Stimulated activated CD4-positive, alpha-beta T cell treated with anti-CD3 and anti-CD28 coated beads, Interleukin-15, amount 100 ng/mL, for 1 hour (primary cell): ENCODE data around the gene KCNN4.

Source experiments
- DNase-seq, 2 donors: peaks; one replicate each; pipeline ENCODE4 v3.0.0-alpha.2; 2020; ENCODE audit warnings: low read depth in 1 of 2, low spot score in 1 of 2

The KCNN4 gene

DNA sequence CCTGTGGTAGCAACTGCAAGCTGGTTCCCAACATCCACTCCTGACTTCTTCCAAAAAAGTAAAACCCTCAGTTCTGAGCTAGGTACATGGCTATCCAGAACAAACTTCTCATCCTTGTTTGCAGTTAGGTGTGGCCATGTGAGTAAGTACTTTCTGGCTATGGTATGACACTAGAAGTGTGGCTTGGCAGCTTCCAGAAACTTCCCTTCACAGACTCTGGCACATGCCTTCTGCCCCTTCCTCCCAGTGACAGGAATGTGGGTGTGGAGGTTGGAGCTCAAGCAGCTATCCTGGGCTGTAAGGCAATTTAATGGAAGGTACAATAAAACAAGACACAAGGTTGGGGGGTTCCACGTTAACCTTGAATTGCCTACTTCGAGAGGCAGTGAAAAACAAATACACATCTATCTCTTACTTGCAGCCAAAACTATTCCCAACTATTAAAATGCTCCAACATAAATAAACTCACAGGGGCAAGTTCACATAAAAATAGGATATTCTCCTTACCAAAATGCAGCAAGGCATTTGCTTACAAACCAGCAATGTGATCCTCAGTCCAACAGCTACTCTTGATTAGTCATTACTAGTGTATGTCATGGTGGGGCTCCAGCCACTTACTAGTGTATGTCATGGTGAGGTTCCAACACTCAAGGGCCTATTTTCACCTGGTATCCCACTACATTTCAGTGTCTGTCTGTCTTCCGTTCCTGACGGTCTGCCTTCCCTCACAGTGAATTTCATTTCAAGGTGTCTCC is 29.1 kb downstream of the KCNN4 start:
- DNase-seq: no peak

DNA sequence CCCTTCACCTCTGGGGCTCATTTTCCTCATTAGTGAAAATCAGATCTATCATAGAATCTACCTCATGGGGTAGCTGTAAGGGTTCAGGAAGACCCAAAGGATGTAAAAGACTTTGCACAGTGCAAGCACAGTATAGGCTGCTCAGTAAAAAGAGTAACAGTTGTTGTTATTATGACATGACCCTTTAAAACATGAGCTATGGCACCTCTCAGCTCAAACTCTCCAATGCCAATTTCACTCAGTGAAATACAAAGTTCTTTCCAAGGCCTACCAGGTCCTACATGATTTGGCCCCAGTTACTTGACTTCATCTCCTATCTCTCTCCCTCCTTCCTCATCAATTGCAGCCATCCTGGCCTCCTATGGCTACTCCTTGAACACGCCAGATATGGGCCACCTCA is 30.9 kb downstream of the KCNN4 start:
- no peak for DNase-seq

- no peak for DNase-seq
Observed at GRCh38 chr19:43749152-43749551, 31.6 kb downstream of the KCNN4 start.

DNA sequence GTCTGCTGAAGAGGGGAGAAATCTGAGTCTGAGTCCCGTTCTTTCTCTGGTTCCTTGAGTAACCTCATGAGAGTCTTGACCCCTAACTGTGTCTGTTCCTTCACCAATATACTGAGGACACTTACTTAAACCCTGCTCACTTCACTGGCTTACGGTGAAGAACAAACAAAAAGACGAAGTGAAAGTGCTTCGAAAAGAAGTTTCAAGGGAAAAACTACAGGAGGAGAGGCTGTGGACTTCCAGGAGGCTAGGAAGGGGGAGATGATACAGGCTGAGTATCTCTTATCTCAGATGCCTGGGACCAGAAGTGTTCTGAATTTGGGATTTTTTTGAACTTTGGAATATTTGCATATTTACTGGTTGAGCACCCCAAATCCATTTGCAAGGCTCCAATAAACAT is 32.1 kb downstream of the KCNN4 start:
- DNase-seq: no peak

DNA sequence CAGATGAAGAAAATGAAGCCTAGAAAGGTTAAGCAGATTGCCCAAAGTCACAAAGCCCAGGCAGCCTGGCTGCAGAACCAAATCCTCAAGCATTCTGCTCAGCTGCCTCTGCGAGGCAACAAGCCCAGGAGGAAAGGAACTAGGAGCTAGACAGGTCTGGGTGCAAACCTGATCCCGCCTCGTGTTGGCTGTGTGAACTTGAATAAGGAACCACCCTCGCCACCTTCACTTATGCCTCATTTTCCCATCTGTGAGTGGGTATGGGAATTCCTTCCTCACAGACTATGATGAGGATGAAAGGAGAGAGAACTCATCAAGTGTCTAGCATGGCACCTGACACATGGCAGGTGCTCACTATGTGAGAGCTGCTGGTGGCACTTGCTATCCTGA is 32.6 kb downstream of the KCNN4 start:
- no peak for DNase-seq

GRCh38 chr19:43747557-43748204 is 33.1 kb downstream of the KCNN4 start:
- DNase-seq: no peak

GRCh38 chr19:43743059-43743458 is 37.7 kb downstream of the KCNN4 start:
- DNase-seq: no peak

- no peak for DNase-seq
Observed at GRCh38 chr19:43741075-43741825, 39.5 kb downstream of the KCNN4 start.

- no peak for DNase-seq
Observed at GRCh38 chr19:43739439-43740235, 41.1 kb downstream of the KCNN4 start.

- DNase-seq: no peak
Observed at GRCh38 chr19:43738780-43739211, 42.0 kb downstream of the KCNN4 start.

- no peak for DNase-seq
Observed at GRCh38 chr19:43735957-43736356, 44.8 kb downstream of the KCNN4 start.

GRCh38 chr19:43735013-43735412 is 45.8 kb downstream of the KCNN4 start:
- DNase-seq: no peak

DNA sequence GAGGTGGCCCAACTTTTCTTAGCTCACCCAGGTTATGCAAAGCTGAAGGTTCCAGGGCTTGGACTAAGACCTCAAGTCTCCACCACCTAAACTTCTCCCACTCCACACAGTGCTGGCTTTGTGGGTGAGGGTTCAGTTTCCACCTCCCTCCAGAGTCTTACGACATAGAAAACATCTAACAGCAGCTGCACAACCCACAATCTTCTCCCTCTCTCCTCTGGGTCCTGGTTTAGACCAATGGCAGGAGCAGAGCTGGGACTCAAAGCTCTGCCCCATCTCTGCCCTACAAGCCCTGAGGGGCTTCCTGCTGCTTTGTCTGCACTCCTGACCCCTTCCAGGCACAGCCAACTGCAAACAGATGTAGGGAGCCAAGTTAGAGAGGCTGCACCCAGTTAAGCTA is 48.9 kb downstream of the KCNN4 start:
- DNase-seq: no peak

DNA sequence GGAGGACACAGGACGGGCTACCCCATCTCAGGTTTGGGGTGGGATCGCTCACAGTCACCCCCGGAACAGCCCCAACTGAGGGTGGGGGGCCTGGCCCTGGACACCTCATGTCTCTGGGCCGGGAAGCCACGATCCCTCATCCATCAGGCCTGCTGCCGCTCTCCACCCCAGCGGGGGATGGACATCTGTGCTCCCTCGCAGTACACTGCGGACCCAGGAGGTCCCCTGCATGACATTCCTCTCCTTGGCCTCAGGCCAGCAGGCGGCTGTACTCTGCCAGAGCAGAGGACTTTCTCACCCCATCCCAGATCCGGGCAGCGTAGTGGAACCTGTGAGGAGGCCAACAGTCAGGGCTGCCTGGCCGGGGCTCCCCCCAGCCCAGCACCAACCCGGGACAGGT is 49.4 kb downstream of the KCNN4 start:
- no peak for DNase-seq

- no peak for DNase-seq
Observed at GRCh38 chr19:43729919-43730318, 50.9 kb downstream of the KCNN4 start.

- no peak for DNase-seq
Observed at GRCh38 chr19:43727593-43727853, 53.2 kb downstream of the KCNN4 start.

GRCh38 chr19:43726736-43727592 is 53.8 kb downstream of the KCNN4 start:
- no peak for DNase-seq

DNA sequence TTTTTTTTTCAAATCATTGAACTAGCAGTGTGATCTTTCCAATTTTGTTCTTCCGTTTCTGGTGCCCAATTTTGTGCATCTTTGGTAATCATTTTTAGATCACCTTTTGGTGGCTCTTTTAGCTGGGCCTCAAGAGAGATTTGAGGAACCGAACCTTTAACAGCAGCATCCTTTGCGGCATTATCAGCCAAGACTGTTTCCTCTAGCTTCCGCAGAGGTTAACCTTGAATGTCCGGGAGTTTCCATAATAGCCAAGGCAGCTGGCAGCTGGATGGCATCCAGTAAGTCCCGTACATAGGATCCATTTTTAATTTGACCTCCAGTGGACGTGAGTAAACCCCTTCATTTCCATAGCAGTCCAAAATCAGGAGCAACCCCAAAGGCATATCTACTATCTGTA is 55.3 kb downstream of the KCNN4 start:
- DNase-seq: no peak

GRCh38 chr19:43724896-43725295 is 55.9 kb downstream of the KCNN4 start:
- DNase-seq: no peak

DNA sequence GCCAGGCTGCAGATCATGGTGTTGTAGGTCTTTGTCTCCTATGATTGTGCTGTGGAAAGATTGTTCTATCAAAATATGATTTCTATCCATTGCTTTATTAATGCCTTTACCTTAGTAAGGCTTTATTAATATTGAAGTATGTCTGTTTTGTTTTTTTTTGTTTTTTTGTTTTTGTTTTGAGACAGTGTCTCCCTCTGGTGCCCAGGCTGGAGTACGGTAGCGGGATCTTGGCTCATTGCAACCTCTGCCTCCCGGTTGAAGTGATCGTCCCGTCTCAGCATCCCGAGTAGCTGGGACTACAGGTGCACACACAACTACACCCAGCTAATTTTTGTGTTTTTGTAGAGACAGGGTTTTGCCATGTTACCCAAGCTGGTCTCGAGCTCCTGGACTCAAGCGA is 57.2 kb downstream of the KCNN4 start:
- DNase-seq: no peak
